HepG2 (cell line): ENCODE data around the gene PPM1M. TPM values are rescaled to one million over a fixed set of nuclear protein-coding genes. Genes with fewer than 3 reads are reported as not detected.

Experiments used
- KLF9 ChIP-seq: IDR thresholded peaks from 2 replicates; pipeline ENCODE4 v1.6.1; 2016; ENCODE audit warnings: low read depth
- MED8 ChIP-seq: sonication (generic); formaldehyde crosslinking; IDR thresholded peaks from 2 replicates; pipeline ENCODE4 v1.8.1; 2023; ENCODE audit warnings: mild to moderate bottlenecking, missing genetic modification reagents; ENCODE audit not compliant: insufficient replicate concordance
- MXI1 ChIP-seq: IDR thresholded peaks from 3 replicates; pipeline ENCODE4 v1.6.1; 2012; ENCODE audit warnings: low read depth, low read length, inconsistent platforms, borderline replicate concordance
- NFYB ChIP-seq: sonication (generic); formaldehyde crosslinking; IDR thresholded peaks from 2 replicates; pipeline ENCODE4 v1.4.0; 2020; ENCODE audit warnings: missing genetic modification reagents
- NR2F6 ChIP-seq, 2 experiments: IDR thresholded peaks; 2 replicates each; pipeline ENCODE4 v1.6.1; 2016; ENCODE audit warnings: antibody characterized with exemption in 1 of 2, mild to moderate bottlenecking in 1 of 2
- POLR2AphosphoS5 ChIP-seq: IDR thresholded peaks from 2 replicates; pipeline ENCODE4 v1.6.1; 2012; ENCODE audit warnings: low read depth, low read length
- RARG ChIP-seq: sonication (generic); formaldehyde crosslinking; IDR thresholded peaks from 2 replicates; pipeline ENCODE4 v1.4.0; 2020; ENCODE audit warnings: low read depth, mild to moderate bottlenecking, missing genetic modification reagents
- RFXAP ChIP-seq: sonication (generic); formaldehyde crosslinking; IDR thresholded peaks from 2 replicates; pipeline ENCODE4 v1.4.0; 2020; ENCODE audit warnings: missing genetic modification reagents, borderline replicate concordance
- SAFB2 ChIP-seq: sonication (generic); formaldehyde crosslinking; IDR thresholded peaks from 2 replicates; pipeline ENCODE4 v1.5.1; 2020; ENCODE audit warnings: missing genetic modification reagents, low read depth, mild to moderate bottlenecking, borderline replicate concordance
- ZEB1 ChIP-seq: IDR thresholded peaks from 2 replicates; pipeline ENCODE4 v1.6.1; 2012; ENCODE audit warnings: mild to moderate bottlenecking, low read depth, inconsistent platforms; ENCODE audit not compliant: insufficient replicate concordance
- ZNF44 ChIP-seq: sonication (generic); formaldehyde crosslinking; IDR thresholded peaks from 2 replicates; pipeline ENCODE4 v1.5.1; 2020; ENCODE audit warnings: mild to moderate bottlenecking, missing genetic modification reagents
- ZNF441 ChIP-seq: sonication (generic); formaldehyde crosslinking; IDR thresholded peaks from 2 replicates; pipeline ENCODE4 v1.7.0; 2021; ENCODE audit warnings: missing genetic modification reagents, borderline replicate concordance
- ZNF878 ChIP-seq: sonication (generic); formaldehyde crosslinking; IDR thresholded peaks from 2 replicates; pipeline ENCODE4 v1.8.1; 2023; ENCODE audit warnings: mild to moderate bottlenecking, missing genetic modification reagents, moderate library complexity
- polyA plus RNA-seq, 8 experiments: library from polyadenylated mRNA; depleted of rRNA in 3 of 8; stranded (reverse) in 7 of 8; unstranded in 1 of 8; fragments of >200 nt; fragmentation: Illumina TruSeq in 4 of 8; extraction: Trizol in 4 of 8; gene quantifications; 2 replicates each; pipeline versions ENCODE4 v1.2.1 to v1.2.3, GENCODE V29; 2011 to 2016; ENCODE audit warnings: low read depth in 4 of 8, missing spikeins in 1 of 8, mixed read lengths in 1 of 8; ENCODE audit not compliant: insufficient read depth in 1 of 8
- total RNA-seq, 5 experiments: library from RNA; depleted of rRNA; stranded (reverse); fragments of >200 nt; fragmentation: Illumina TruSeq; extraction: Trizol; gene quantifications; 2 replicates each; pipeline ENCODE4 v1.2.3, GENCODE V29; 2016; ENCODE audit warnings: low read depth in 1 of 5
- TF ChIP-seq, protein P1 (sequence below): IDR thresholded peaks from 2 replicates; pipeline ENCODE4 v1.6.1; 2016
- TF ChIP-seq, protein P2 (sequence below): sonication (generic); formaldehyde crosslinking; IDR thresholded peaks from 2 replicates; pipeline ENCODE4 v1.4.0; 2020; ENCODE audit warnings: missing genetic modification reagents, borderline replicate concordance
- TF ChIP-seq, protein P3 (sequence below): sonication (generic); formaldehyde crosslinking; conservative IDR thresholded peaks from 2 replicates; pipeline ENCODE4 v1.8.0; 2022; ENCODE audit warnings: mild to moderate bottlenecking, moderate library complexity, missing genetic modification reagents
- TF ChIP-seq, protein P4 (sequence below): conservative IDR thresholded peaks from 2 replicates; pipeline ENCODE4 v1.6.1; 2018; ENCODE audit warnings: missing genetic modification reagents
- TF ChIP-seq, protein P5 (sequence below), 2 experiments: sonication (generic) in 1 of 2; formaldehyde crosslinking in 1 of 2; IDR thresholded peaks; 2 replicates each; pipeline versions ENCODE4 v1.6.1 to v1.9.0; 2014 to 2022; ENCODE audit warnings: antibody characterized with exemption in 1 of 2, borderline replicate concordance in 1 of 2, inconsistent platforms in 1 of 2, low read depth in 1 of 2, missing genetic modification reagents in 1 of 2

Gene PPM1M
- total and polyA plus RNA-seq, 2 of the 13 experiments (the other 11 are each of a cell fraction or from before 2014, with no cell fraction given): 2.5 to 5.9 TPM

DNA sequence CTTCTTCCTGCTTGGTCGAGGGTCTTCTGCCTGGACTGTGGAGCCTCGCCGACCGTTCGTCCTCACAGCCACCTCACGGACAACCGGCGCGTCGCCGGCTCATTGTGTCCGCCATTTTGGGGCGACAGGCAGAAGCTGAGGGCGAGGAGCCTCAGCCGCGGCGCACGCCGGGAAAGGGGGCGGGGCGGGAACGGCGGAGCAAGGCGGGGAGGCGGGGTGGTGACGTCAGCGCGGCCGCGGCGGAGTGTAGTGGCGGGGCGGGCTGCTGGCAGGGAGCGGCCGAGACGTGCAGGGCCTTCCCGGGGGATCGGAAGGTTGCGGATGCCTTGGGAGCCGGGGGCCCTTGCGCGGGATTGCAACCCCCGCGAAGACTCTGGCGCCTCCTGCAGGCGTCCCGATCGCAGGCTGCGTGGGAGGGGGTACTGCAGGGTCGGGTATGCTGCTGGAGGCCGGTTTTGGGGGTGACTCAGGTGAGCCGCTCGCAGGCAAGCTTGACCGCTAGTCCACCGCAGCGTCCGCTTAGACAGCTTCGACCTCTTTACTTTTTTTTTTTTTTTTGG lies 33.0 kb downstream of the PPM1M start, which contains the start of gene WDR82 (continued):
- TF ChIP-seq, protein P1, sequence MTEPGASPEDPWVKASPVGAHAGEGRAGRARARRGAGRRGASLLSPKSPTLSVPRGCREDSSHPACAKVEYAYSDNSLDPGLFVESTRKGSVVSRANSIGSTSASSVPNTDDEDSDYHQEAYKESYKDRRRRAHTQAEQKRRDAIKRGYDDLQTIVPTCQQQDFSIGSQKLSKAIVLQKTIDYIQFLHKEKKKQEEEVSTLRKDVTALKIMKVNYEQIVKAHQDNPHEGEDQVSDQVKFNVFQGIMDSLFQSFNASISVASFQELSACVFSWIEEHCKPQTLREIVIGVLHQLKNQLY (CRISPR knock-in tag): no peak
- TF ChIP-seq MXI1 (peak; percentile 57; the same call in 1 of the 3 replicates), ZEB1 (peak; percentile 48), RARG (CRISPR knock-in tag) (no peak), ZNF878 (CRISPR knock-in tag) (0 out of 2 replicates have a peak, but pooled peaks have one; percentile 61), ZNF441 (CRISPR knock-in tag) (peak; percentile 54; the same call in 1 of the 2 replicates), POLR2AphosphoS5 (peak; percentile 93), KLF9 (no peak), ZNF44 (CRISPR knock-in tag) (no peak), SAFB2 (CRISPR knock-in tag) (peak; percentile 67; the same call in 1 of the 2 replicates), MED8 (peak; percentile 41), RFXAP (CRISPR knock-in tag) (peak; percentile 65), NR2F6 (IDR thresholded peaks at IDR 0.05) (no peak), NR2F6 (CRISPR knock-in tag; IDR thresholded peaks at IDR 0.05) (no peak), NFYB (CRISPR knock-in tag) (peak; percentile 25; the same call in 1 of the 2 replicates)
- TF ChIP-seq, protein P2, sequence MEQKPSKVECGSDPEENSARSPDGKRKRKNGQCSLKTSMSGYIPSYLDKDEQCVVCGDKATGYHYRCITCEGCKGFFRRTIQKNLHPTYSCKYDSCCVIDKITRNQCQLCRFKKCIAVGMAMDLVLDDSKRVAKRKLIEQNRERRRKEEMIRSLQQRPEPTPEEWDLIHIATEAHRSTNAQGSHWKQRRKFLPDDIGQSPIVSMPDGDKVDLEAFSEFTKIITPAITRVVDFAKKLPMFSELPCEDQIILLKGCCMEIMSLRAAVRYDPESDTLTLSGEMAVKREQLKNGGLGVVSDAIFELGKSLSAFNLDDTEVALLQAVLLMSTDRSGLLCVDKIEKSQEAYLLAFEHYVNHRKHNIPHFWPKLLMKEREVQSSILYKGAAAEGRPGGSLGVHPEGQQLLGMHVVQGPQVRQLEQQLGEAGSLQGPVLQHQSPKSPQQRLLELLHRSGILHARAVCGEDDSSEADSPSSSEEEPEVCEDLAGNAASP (CRISPR knock-in tag): peak; percentile 52
- TF ChIP-seq, protein P3, sequence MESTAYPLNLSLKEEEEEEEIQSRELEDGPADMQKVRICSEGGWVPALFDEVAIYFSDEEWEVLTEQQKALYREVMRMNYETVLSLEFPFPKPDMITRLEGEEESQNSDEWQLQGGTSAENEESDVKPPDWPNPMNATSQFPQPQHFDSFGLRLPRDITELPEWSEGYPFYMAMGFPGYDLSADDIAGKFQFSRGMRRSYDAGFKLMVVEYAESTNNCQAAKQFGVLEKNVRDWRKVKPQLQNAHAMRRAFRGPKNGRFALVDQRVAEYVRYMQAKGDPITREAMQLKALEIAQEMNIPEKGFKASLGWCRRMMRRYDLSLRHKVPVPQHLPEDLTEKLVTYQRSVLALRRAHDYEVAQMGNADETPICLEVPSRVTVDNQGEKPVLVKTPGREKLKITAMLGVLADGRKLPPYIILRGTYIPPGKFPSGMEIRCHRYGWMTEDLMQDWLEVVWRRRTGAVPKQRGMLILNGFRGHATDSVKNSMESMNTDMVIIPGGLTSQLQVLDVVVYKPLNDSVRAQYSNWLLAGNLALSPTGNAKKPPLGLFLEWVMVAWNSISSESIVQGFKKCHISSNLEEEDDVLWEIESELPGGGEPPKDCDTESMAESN (CRISPR knock-in tag): peak; percentile 49; the same call in 1 of the 2 replicates
- TF ChIP-seq, protein P4, sequence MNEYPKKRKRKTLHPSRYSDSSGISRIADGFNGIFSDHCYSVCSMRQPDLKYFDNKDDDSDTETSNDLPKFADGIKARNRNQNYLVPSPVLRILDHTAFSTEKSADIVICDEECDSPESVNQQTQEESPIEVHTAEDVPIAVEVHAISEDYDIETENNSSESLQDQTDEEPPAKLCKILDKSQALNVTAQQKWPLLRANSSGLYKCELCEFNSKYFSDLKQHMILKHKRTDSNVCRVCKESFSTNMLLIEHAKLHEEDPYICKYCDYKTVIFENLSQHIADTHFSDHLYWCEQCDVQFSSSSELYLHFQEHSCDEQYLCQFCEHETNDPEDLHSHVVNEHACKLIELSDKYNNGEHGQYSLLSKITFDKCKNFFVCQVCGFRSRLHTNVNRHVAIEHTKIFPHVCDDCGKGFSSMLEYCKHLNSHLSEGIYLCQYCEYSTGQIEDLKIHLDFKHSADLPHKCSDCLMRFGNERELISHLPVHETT (CRISPR knock-in tag): 0 out of 2 replicates have a peak, but pooled peaks have one; percentile 45
- TF ChIP-seq, protein P5, sequence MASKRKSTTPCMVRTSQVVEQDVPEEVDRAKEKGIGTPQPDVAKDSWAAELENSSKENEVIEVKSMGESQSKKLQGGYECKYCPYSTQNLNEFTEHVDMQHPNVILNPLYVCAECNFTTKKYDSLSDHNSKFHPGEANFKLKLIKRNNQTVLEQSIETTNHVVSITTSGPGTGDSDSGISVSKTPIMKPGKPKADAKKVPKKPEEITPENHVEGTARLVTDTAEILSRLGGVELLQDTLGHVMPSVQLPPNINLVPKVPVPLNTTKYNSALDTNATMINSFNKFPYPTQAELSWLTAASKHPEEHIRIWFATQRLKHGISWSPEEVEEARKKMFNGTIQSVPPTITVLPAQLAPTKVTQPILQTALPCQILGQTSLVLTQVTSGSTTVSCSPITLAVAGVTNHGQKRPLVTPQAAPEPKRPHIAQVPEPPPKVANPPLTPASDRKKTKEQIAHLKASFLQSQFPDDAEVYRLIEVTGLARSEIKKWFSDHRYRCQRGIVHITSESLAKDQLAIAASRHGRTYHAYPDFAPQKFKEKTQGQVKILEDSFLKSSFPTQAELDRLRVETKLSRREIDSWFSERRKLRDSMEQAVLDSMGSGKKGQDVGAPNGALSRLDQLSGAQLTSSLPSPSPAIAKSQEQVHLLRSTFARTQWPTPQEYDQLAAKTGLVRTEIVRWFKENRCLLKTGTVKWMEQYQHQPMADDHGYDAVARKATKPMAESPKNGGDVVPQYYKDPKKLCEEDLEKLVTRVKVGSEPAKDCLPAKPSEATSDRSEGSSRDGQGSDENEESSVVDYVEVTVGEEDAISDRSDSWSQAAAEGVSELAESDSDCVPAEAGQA (IDR thresholded peaks at IDR 0.05; ENCODE audit: low read depth): peak; percentile 56
- TF ChIP-seq, protein P5 (CRISPR knock-in tag; IDR thresholded peaks at IDR 0.05; ENCODE audit: borderline replicate concordance): no peak
